Superior temporal gyrus (tissue), 1 donor: ENCODE data around the gene YIF1A.
"Not testable (repeated sequence)": the region's sequence is repeated elsewhere in the genome, so short reads cannot be mapped to it uniquely, and the experiment has no call there.

Experiments
- DNase-seq: peaks from one replicate; pipeline ENCODE4 v3.0.0-alpha.2; 2016; ENCODE audit errors: extremely low spot score

The YIF1A gene

GRCh38 chr11:66286699-66287098 lies 2.2 kb downstream of the YIF1A start:
- no peak for DNase-seq

GRCh38 chr11:66285250-66285947 lies 3.5 kb downstream of the YIF1A start:
- no peak for DNase-seq

- DNase-seq, result no peak
These were observed 4.3 kb downstream of the YIF1A start for GRCh38 chr11:66284526-66285078.

- DNase-seq, result no peak
These were observed 5.4 kb downstream of the YIF1A start for GRCh38 chr11:66283461-66284105.

- peak; percentile 98 for DNase-seq
These were observed 6.2 kb downstream of the YIF1A start for GRCh38 chr11:66282468-66283455.

GRCh38 chr11:66281776-66282467 lies 7.0 kb downstream of the YIF1A start:
- DNase-seq, result no peak

- DNase-seq, result no peak
These were observed 7.9 kb downstream of the YIF1A start for GRCh38 chr11:66281001-66281400.

GRCh38 chr11:66280428-66280827 lies 8.5 kb downstream of the YIF1A start:
- no peak for DNase-seq

GRCh38 chr11:66279092-66279734 lies 9.7 kb downstream of the YIF1A start:
- no peak for DNase-seq

GRCh38 chr11:66278363-66279091 lies 10.4 kb downstream of the YIF1A start:
- no peak for DNase-seq

- no peak for DNase-seq
These were observed 11.2 kb downstream of the YIF1A start, which contains the start of gene CNIH2 for GRCh38 chr11:66277471-66278362. Gene CNIH2, plus strand, starts transcription at chr11:66278175. Its CDS starts 282 bp downstream, at chr11:66278457.

GRCh38 chr11:66277064-66277463 lies 11.9 kb downstream of the YIF1A start:
- not testable (repeated sequence) for DNase-seq

- DNase-seq, result not testable (repeated sequence)
These were observed 12.3 kb downstream of the YIF1A start for GRCh38 chr11:66276619-66277018.

- no peak for DNase-seq
These were observed 12.8 kb downstream of the YIF1A start for GRCh38 chr11:66275984-66276612.

GRCh38 chr11:66275396-66275795 lies 13.5 kb downstream of the YIF1A start:
- DNase-seq, result no peak

GRCh38 chr11:66274219-66274618 lies 14.7 kb downstream of the YIF1A start:
- no peak for DNase-seq

GRCh38 chr11:66272596-66272995 lies 16.3 kb downstream of the YIF1A start:
- DNase-seq, result no peak

- no peak for DNase-seq
These were observed 17.1 kb downstream of the YIF1A start for GRCh38 chr11:66271816-66272215.
